ENCODE results near the gene SRRM4.

- TF ChIP-seq POLR2AphosphoS5 (IDR thresholded peaks at IDR 0.05; ENCODE audit: low read depth, low read length), result no peak
- no peak for TF ChIP-seq TAF1 (IDR thresholded peaks at IDR 0.05; ENCODE audit: borderline replicate concordance, low read depth, low read length)
Measured at GRCh38 chr12:119204131-119204530, 222.8 kb downstream of the SRRM4 start.
